WTC11 (cell line): Measurements from ENCODE around the gene ADIPOR1.

Experiments used
- CTCF ChIP-seq: fragments of 200-600 bp; IDR thresholded peaks from 2 replicates; pipeline ENCODE4 v1.8.0; 2022; ENCODE audit warnings: antibody characterized with exemption
- ELF4 ChIP-seq: sonication (generic); formaldehyde crosslinking; IDR thresholded peaks from 2 replicates; pipeline ENCODE4 v1.8.1; 2022; ENCODE audit warnings: low read depth, mild to moderate bottlenecking, moderate library complexity, missing genetic modification reagents
- ZBTB21 ChIP-seq: sonication (generic); formaldehyde crosslinking; IDR thresholded peaks from 2 replicates; pipeline ENCODE4 v1.8.1; 2023; ENCODE audit warnings: mild to moderate bottlenecking, missing genetic modification reagents, borderline replicate concordance

GRCh38 chr1:202942426-202942825, 15.7 kb downstream of the ADIPOR1 start:
- TF ChIP-seq ZBTB21 (no peak), ELF4 (CRISPR knock-in tag) (no peak), CTCF (no peak)
